HG03558 (cell line): ENCODE results near the gene FAM163B.

Experiments
- ATAC-seq: cut with Tn5 transposase; IDR thresholded peaks from one replicate; pipeline ENCODE4 v1.9.1; 2021; ENCODE audit warnings: moderate number of reproducible peaks; ENCODE audit not compliant: unreplicated experiment; ENCODE audit errors: extremely low read depth

FAM163B gene

GRCh38 chr9:133603135-133603927 is 5.9 kb downstream of the FAM163B start:
- no peak for ATAC-seq

- ATAC-seq: no peak
These were observed 6.9 kb downstream of the FAM163B start for GRCh38 chr9:133602277-133602676.

- no peak for ATAC-seq
These were observed 7.4 kb downstream of the FAM163B start for GRCh38 chr9:133601746-133602145.

GRCh38 chr9:133600739-133601138 is 8.4 kb downstream of the FAM163B start:
- no peak for ATAC-seq

- no peak for ATAC-seq
These were observed 9.6 kb downstream of the FAM163B start for GRCh38 chr9:133599470-133600173.

GRCh38 chr9:133598978-133599377 is 10.2 kb downstream of the FAM163B start:
- ATAC-seq: no peak

- ATAC-seq: no peak
These were observed 11.8 kb downstream of the FAM163B start for GRCh38 chr9:133597316-133597957.

- no peak for ATAC-seq
These were observed 13.3 kb downstream of the FAM163B start for GRCh38 chr9:133595910-133596309.

- no peak for ATAC-seq
These were observed 14.9 kb downstream of the FAM163B start for GRCh38 chr9:133594310-133594709.

- no peak for ATAC-seq
These were observed 15.5 kb downstream of the FAM163B start for GRCh38 chr9:133593587-133594253.

- ATAC-seq: no peak
These were observed 16.3 kb downstream of the FAM163B start for GRCh38 chr9:133592731-133593409.

GRCh38 chr9:133591985-133592384 is 17.2 kb downstream of the FAM163B start:
- ATAC-seq: no peak

GRCh38 chr9:133591116-133591910 is 17.9 kb downstream of the FAM163B start:
- no peak for ATAC-seq

- ATAC-seq: no peak
These were observed 18.8 kb downstream of the FAM163B start for GRCh38 chr9:133590231-133590855.

- no peak for ATAC-seq
These were observed 19.5 kb downstream of the FAM163B start for GRCh38 chr9:133589454-133590227.

- no peak for ATAC-seq
These were observed 21.7 kb downstream of the FAM163B start for GRCh38 chr9:133587466-133587865.

GRCh38 chr9:133587051-133587450 is 22.1 kb downstream of the FAM163B start:
- ATAC-seq: no peak
